SK-N-MC (cell line): ENCODE measurements around the gene FKBP1A.

Source experiments
- EZH2 ChIP-seq: fragments of 200-600 bp; sonication (generic); IDR thresholded peaks from one replicate; pipeline ENCODE4 v1.6.1; 2017; ENCODE audit warnings: antibody characterized with exemption
- FOXP2 ChIP-seq: optimal IDR thresholded peaks from 2 replicates; pipeline ENCODE3; 2011; ENCODE audit warnings: mild to moderate bottlenecking, moderate library complexity; ENCODE audit not compliant: insufficient read depth; ENCODE audit errors: extremely low read length, control extremely low read depth
- POLR2AphosphoS5 ChIP-seq: IDR thresholded peaks from 2 replicates; pipeline ENCODE4 v1.6.1; 2012; ENCODE audit warnings: mild to moderate bottlenecking, low read depth, low read length, borderline replicate concordance

DNA sequence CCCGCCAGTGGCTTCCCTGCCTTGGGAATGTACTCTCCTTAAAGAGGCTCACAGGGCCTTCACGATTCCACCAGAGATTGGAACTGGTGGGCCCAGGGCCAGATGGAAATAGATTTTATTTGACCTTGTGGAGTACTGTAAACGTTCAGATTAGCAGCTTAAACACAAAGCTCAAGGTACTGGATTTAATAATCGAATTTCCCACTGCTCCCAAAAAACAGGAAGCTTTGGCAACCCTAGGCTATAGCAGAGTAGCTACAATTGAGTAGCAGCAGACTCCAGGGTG lies 71.3 kb downstream of the FKBP1A start:
- TF ChIP-seq EZH2: no peak
- TF ChIP-seq POLR2AphosphoS5: no peak
- TF ChIP-seq FOXP2: no peak
